ENCODE data around the gene SEPTIN7.

Gene SEPTIN7

DNA sequence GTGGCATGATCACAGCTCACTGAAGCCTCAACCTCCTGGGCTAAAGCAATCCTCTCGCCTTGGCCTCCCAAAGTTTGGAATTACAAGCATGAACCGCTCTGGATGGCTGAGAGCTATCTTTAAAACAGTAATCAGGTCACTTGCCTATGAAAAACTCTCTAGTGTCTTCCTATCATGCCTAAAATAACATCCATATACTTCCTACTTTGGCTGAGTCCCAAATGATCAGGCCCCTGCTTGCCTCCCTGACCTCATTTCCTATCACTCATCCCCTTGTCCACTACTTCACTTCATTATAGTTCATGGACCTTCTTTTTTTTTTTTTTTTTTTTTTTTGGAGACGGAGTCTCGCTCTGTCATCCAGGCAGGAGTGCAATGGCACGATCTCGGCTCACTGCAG lies 28.0 kb downstream of the SEPTIN7 start:
- Histone ChIP-seq H4K20me1 (ENCODE audit: low read depth, low read length) (peaks cover 70% of the 10 kb centered on the region), H3K36me3 (ENCODE audit: low read length) (peaks cover 29% of the 10 kb centered on the region)
- no peak for TF ChIP-seq EZH2phosphoT487 (conservative IDR thresholded peaks at IDR 0.05; ENCODE audit: low read length)
- TF ChIP-seq, protein P1, sequence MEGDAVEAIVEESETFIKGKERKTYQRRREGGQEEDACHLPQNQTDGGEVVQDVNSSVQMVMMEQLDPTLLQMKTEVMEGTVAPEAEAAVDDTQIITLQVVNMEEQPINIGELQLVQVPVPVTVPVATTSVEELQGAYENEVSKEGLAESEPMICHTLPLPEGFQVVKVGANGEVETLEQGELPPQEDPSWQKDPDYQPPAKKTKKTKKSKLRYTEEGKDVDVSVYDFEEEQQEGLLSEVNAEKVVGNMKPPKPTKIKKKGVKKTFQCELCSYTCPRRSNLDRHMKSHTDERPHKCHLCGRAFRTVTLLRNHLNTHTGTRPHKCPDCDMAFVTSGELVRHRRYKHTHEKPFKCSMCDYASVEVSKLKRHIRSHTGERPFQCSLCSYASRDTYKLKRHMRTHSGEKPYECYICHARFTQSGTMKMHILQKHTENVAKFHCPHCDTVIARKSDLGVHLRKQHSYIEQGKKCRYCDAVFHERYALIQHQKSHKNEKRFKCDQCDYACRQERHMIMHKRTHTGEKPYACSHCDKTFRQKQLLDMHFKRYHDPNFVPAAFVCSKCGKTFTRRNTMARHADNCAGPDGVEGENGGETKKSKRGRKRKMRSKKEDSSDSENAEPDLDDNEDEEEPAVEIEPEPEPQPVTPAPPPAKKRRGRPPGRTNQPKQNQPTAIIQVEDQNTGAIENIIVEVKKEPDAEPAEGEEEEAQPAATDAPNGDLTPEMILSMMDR (IDR thresholded peaks at IDR 0.05; ENCODE audit: insufficient read depth, low read length, poor library complexity, severe bottlenecking), result no peak

DNA sequence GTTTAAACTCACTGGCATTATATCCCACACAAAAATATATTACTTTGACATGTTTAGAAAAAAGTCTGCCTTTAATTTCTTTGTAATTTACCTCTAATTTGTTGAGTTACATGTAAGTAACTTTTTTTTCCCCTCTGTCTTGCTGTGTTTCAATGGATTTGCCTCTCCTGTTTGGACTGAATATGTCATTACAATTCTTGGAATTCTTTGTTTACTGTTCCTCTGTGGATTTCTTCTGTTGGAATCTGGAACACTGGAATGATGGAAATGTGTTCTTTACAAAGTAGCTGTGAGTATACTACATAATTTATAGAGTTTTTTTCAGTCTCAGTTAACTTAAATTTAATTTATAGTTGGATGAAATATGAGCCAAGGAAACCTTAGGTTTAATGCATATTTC lies 30.4 kb downstream of the SEPTIN7 start:
- no peak overlapping the region for H3K4me3 ChIP-seq (ENCODE audit: insufficient read depth, low read length, poor library complexity, severe bottlenecking)

More for the DNA sequence above, 28.0 kb downstream of the SEPTIN7 start:
- H2AFZ ChIP-seq (ENCODE audit: low read depth, low read length, severe bottlenecking), result no peak overlapping the region
- no peak overlapping the region for H3K27ac ChIP-seq (ENCODE audit: low read depth, low read length)
- no peak overlapping the region for H3K4me2 ChIP-seq (ENCODE audit: low read depth, low read length, poor library complexity, severe bottlenecking)
- no peak overlapping the region for H3K4me3 ChIP-seq (ENCODE audit: insufficient read depth, low read length, poor library complexity, severe bottlenecking)
- peaks cover 15% of the 10 kb centered on the region; the same call in 1 of the 2 replicates for H3F3A ChIP-seq (ENCODE audit: insufficient read depth)
- H3K9me2 ChIP-seq (replicated peaks; ENCODE audit: insufficient read depth, low read length), result no peaks in the 10 kb centered on the region
- no peaks in the 10 kb centered on the region for H3K27me3 ChIP-seq (ENCODE audit: low read length)
- peaks cover 100% of the 10 kb centered on the region for H3K79me2 ChIP-seq (ENCODE audit: insufficient read depth, low read length)
- no peak overlapping the region for H3K9ac ChIP-seq (ENCODE audit: low read length)
- H3K9me3 ChIP-seq (ENCODE audit: insufficient read depth, low read length), result no peaks in the 10 kb centered on the region

GRCh38 chr7:35839860-35840854 lies 39.3 kb downstream of the SEPTIN7 start:
- Histone ChIP-seq H3K4me2 (ENCODE audit: low read depth, low read length, poor library complexity, severe bottlenecking) (no peak overlapping the region), H3K9me2 (replicated peaks; ENCODE audit: insufficient read depth, low read length) (no peaks in the 10 kb centered on the region), H3K27ac (ENCODE audit: low read depth, low read length) (no peak overlapping the region), H3K79me2 (ENCODE audit: insufficient read depth, low read length) (peaks cover 92% of the 10 kb centered on the region), H3F3A (ENCODE audit: insufficient read depth) (peaks cover 23% of the 10 kb centered on the region; the same call in 1 of the 2 replicates), H4K20me1 (ENCODE audit: low read depth, low read length) (peaks cover 36% of the 10 kb centered on the region), H3K4me3 (ENCODE audit: insufficient read depth, low read length, poor library complexity, severe bottlenecking) (no peak overlapping the region), H3K36me3 (ENCODE audit: low read length) (peaks cover 39% of the 10 kb centered on the region), H3K9ac (ENCODE audit: low read length) (no peak overlapping the region), H2AFZ (ENCODE audit: low read depth, low read length, severe bottlenecking) (no peak overlapping the region), H3K9me3 (ENCODE audit: insufficient read depth, low read length) (no peaks in the 10 kb centered on the region), H3K27me3 (ENCODE audit: low read length) (no peaks in the 10 kb centered on the region)
- no peak for TF ChIP-seq EZH2phosphoT487 (conservative IDR thresholded peaks at IDR 0.05; ENCODE audit: low read length)
- TF ChIP-seq, protein P1 (IDR thresholded peaks at IDR 0.05; ENCODE audit: insufficient read depth, low read length, poor library complexity, severe bottlenecking), result no peak

More for the DNA sequence above, 30.4 kb downstream of the SEPTIN7 start:
- Histone ChIP-seq H3K36me3 (ENCODE audit: low read length) (peaks cover 49% of the 10 kb centered on the region), H3K9ac (ENCODE audit: low read length) (no peak overlapping the region), H3K9me2 (replicated peaks; ENCODE audit: insufficient read depth, low read length) (no peaks in the 10 kb centered on the region), H3K4me2 (ENCODE audit: low read depth, low read length, poor library complexity, severe bottlenecking) (no peak overlapping the region), H3K79me2 (ENCODE audit: insufficient read depth, low read length) (peaks cover 100% of the 10 kb centered on the region), H4K20me1 (ENCODE audit: low read depth, low read length) (peaks cover 53% of the 10 kb centered on the region), H3K27me3 (ENCODE audit: low read length) (no peaks in the 10 kb centered on the region), H3K9me3 (ENCODE audit: insufficient read depth, low read length) (no peaks in the 10 kb centered on the region), H3F3A (ENCODE audit: insufficient read depth) (peaks cover 20% of the 10 kb centered on the region; the same call in 1 of the 2 replicates), H2AFZ (ENCODE audit: low read depth, low read length, severe bottlenecking) (no peak overlapping the region), H3K27ac (ENCODE audit: low read depth, low read length) (peak overlapping the region; percentile 3; the same call in 1 of the 2 replicates)
- TF ChIP-seq, protein P1 (IDR thresholded peaks at IDR 0.05; ENCODE audit: insufficient read depth, low read length, poor library complexity, severe bottlenecking), result no peak
- no peak for TF ChIP-seq EZH2phosphoT487 (conservative IDR thresholded peaks at IDR 0.05; ENCODE audit: low read length)

All from SU-DHL-6 (cell line).